Coronary artery (tissue), 2 donors: ENCODE results near the gene MATN4.

Experiments
- DNase-seq: peaks from one replicate; pipeline ENCODE4 v3.0.0-alpha.2; 2017; ENCODE audit warnings: low spot score
- H3K27ac ChIP-seq, 2 donors: fragments of 200-600 bp; sonication (generic); one replicate each; pipeline ENCODE4 v1.5.1; 2016 to 2019
- H3K4me3 ChIP-seq: fragments of 200-600 bp; sonication (generic); 2 replicates; pipeline ENCODE4 v1.5.1; 2016; ENCODE audit warnings: mild to moderate bottlenecking, moderate library complexity
- CTCF ChIP-seq: fragments of 200-600 bp; sonication (generic); IDR thresholded peaks from one replicate; pipeline ENCODE4 v1.5.1; 2019; ENCODE audit warnings: antibody characterized with exemption

Gene MATN4

GRCh38 chr20:45318948-45319347 lies 10.8 kb upstream of the MATN4 start:
- Histone ChIP-seq H3K4me3 (no peak overlapping the region), H3K27ac (no peak overlapping the region)
- no peak for TF ChIP-seq CTCF
- no peak for DNase-seq

- H3K27ac ChIP-seq = no peak overlapping the region
- DNase-seq = no peak
- H3K4me3 ChIP-seq = no peak overlapping the region
- no peak for TF ChIP-seq CTCF
Observed at GRCh38 chr20:45318386-45318939, 10.4 kb upstream of the MATN4 start.

GRCh38 chr20:45317826-45318225 lies 9.7 kb upstream of the MATN4 start:
- no peak for TF ChIP-seq CTCF
- H3K4me3 ChIP-seq = no peak overlapping the region
- no peak for DNase-seq
- no peak overlapping the region for H3K27ac ChIP-seq

- DNase-seq = no peak
- H3K27ac ChIP-seq = no peak overlapping the region
- no peak overlapping the region for H3K4me3 ChIP-seq
- TF ChIP-seq CTCF = no peak
Observed at GRCh38 chr20:45316150-45317080, 8.3 kb upstream of the MATN4 start.

- Histone ChIP-seq H3K27ac (no peak overlapping the region), H3K4me3 (no peak overlapping the region)
- DNase-seq = no peak
- TF ChIP-seq CTCF = no peak
Observed at GRCh38 chr20:45315672-45316071, 7.6 kb upstream of the MATN4 start.

GRCh38 chr20:45313943-45314342 lies 5.8 kb upstream of the MATN4 start:
- no peak overlapping the region for H3K4me3 ChIP-seq
- H3K27ac ChIP-seq = no peak overlapping the region
- TF ChIP-seq CTCF = no peak
- no peak for DNase-seq
